ENCODE data around the gene ZNF780B. TPM values are rescaled to one million over a fixed set of nuclear protein-coding genes. Genes with fewer than 3 reads are reported as not detected.

ZNF780B gene
- total and polyA plus RNA-seq, 11 donors: 4.7 to 35.2 (median 17.3) TPM

- TF ChIP-seq, protein P1, sequence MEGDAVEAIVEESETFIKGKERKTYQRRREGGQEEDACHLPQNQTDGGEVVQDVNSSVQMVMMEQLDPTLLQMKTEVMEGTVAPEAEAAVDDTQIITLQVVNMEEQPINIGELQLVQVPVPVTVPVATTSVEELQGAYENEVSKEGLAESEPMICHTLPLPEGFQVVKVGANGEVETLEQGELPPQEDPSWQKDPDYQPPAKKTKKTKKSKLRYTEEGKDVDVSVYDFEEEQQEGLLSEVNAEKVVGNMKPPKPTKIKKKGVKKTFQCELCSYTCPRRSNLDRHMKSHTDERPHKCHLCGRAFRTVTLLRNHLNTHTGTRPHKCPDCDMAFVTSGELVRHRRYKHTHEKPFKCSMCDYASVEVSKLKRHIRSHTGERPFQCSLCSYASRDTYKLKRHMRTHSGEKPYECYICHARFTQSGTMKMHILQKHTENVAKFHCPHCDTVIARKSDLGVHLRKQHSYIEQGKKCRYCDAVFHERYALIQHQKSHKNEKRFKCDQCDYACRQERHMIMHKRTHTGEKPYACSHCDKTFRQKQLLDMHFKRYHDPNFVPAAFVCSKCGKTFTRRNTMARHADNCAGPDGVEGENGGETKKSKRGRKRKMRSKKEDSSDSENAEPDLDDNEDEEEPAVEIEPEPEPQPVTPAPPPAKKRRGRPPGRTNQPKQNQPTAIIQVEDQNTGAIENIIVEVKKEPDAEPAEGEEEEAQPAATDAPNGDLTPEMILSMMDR (IDR thresholded peaks at IDR 0.05): no peak
- no peak for TF ChIP-seq POLR2A (IDR thresholded peaks at IDR 0.05)
- Histone ChIP-seq H3K9me3 (peaks cover 0 to 12% (median 2%) of the 10 kb centered on the region in 12 donors), H3K4me1 (peaks cover 0 to 22% (median 15%) of the 10 kb centered on the region in 12 donors), H3K27ac (peak overlapping the region; percentile 73 to 96 (median 89)), H3K4me3 (peak overlapping the region in 11 of 12 donors; percentile 49 to 84 (median 76)), H3K36me3 (peaks cover 0 to 23% (median 0%) of the 10 kb centered on the region in 9 donors), H3K27me3 (no peaks in the 10 kb centered on the region)
- ATAC-seq: peak in 2 of 4 donors; percentile 2 to 12
- 59 to 76% (median 67%) methylated on average over 5 of the region's 5 CpGs for WGBS, 4 donors
- intact Hi-C loops (cut with DNase I): loop anchor here in 3 of 10 donors (2.0 to 5.0 kb wide), 2 partner anchors 27 to 60 kb away; partner anchors contain the start of genes PSMC4 (in 3 of the 3) and ZNF780B (in 1 of the 3)
- DNase-seq: no peak
Measured at GRCh38 chr19:39997638-39998216, 58.3 kb downstream of the ZNF780B start.

GRCh38 chr19:39996811-39997637 is 59.0 kb downstream of the ZNF780B start, which contains the start of gene ZNF546:
Gene ZNF546 (plus strand): TSS chr19:39997060. CDS start chr19:39998327, 1,267 bp downstream.
- DNase-seq (peak; percentile 93 to 96 (median 94)), ATAC-seq (peak; percentile 97 to 99 (median 98))
- Histone ChIP-seq H3K27ac (peak within 1 kb of the TSS; percentile 73 to 96 (median 89)), H3K4me1 (peaks cover 0 to 22% (median 15%) of the 10 kb centered on the region in 12 donors), H3K9me3 (peaks cover 0 to 12% (median 2%) of the 10 kb centered on the region in 12 donors), H3K27me3 (no peaks in the 10 kb centered on the region), H3K4me3 (peak within 1 kb of the TSS; percentile 49 to 84 (median 74)), H3K36me3 (peaks cover 0 to 23% (median 0%) of the 10 kb centered on the region in 9 donors)
- intact Hi-C loops (cut with DNase I): loop anchor here in 3 of 10 donors (2.0 to 5.0 kb wide), 2 partner anchors 26 to 60 kb away; partner anchors contain the start of genes PSMC4 (in 3 of the 3) and ZNF780B (in 1 of the 3)
- TF ChIP-seq POLR2A (IDR thresholded peaks at IDR 0.05): peak; percentile 67 to 94
- TF ChIP-seq, protein P1 (IDR thresholded peaks at IDR 0.05): no peak
- 4 to 6% (median 5%) methylated on average over 43 to 53 of the region's 53 CpGs for WGBS, 4 donors

DNA sequence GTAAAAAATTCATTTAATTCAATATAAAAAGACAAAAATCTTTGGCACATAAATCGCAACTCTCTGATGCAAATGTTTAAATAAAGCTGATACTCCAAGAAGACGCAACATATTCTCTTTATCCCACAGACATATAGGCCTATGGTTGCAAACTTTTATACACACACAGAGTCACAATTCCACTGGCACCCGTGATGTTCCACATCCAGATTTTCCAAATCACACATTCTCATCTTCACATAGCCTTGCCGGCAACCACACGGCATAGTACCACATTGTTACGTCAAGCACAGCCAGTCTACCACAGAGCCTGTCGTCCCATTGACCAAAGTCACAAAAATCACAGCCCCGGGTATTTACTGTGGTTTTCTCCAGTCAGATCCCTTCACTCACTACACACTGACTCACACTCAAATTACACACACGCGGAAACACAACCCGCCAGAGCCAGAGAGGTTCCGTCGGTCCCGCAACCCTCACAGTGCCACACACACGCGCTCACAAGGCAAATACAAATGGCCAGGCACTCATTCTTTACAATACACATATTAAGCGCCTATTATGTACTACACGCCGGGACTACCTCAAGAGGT is 59.7 kb downstream of the ZNF780B start:
- Histone ChIP-seq H3K4me3 (peak overlapping the region; percentile 49 to 84 (median 74)), H3K36me3 (peaks cover 0 to 23% (median 0%) of the 10 kb centered on the region in 9 donors), H3K9me3 (peaks cover 0 to 12% (median 2%) of the 10 kb centered on the region in 12 donors), H3K4me1 (peaks cover 0 to 22% (median 15%) of the 10 kb centered on the region in 12 donors), H3K27me3 (no peaks in the 10 kb centered on the region), H3K27ac (peak overlapping the region; percentile 73 to 96 (median 89))
- DNase-seq: peak in 2 of 5 donors; percentile 15 to 32
- peak; percentile 23 to 54 (median 44) for ATAC-seq
- WGBS, 4 donors: 10 to 11% (median 11%) methylated on average over 19 of the region's 19 CpGs
- TF ChIP-seq, protein P1 (IDR thresholded peaks at IDR 0.05): no peak
- no peak for TF ChIP-seq POLR2A (IDR thresholded peaks at IDR 0.05)
- intact Hi-C loops (cut with DNase I): loop anchor here in 3 of 10 donors (2.0 to 5.0 kb wide), 2 partner anchors 26 to 61 kb away; partner anchors contain the start of genes PSMC4 (in 3 of the 3) and ZNF780B (in 1 of the 3)

Data from heart left ventricle (tissue), 16 donors.